GM18498 (cell line): ENCODE results near the gene TNIP1.

Experiments used
- ATAC-seq: cut with Tn5 transposase; IDR thresholded peaks from one replicate; pipeline ENCODE4 v1.9.1; 2021; ENCODE audit warnings: mild to moderate bottlenecking, moderate library complexity; ENCODE audit not compliant: unreplicated experiment

The TNIP1 gene

DNA sequence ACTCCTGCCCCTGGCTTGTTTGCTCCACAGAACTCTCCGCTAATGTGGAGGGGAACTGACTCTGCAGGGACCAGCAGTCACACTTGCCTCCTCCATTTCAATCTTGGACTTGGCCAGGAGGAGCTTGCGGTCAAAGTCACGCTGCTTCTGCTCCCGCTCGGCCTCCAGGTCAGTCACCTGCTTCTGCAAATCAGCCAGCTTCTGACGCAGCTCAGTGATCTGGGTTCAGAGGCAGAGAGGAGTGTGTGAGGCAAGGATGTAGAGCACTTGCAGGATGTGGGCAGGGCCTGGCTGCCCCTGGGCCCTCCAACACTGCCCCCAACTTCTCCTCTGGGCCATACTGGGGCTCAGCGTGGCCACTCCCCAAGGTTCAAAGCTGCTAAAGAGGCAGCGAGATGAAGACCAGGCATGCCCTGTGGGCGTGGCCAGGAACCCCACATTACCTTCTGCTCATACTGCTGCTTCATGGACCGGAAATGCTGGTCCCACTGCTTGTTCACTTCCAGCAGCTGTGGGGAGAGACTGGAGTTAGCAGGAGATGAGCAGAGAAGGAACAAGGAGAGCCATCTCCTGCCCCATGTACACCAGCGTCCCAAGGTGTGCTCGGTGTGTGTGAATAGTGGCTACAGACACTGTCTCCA, 38.3 kb downstream of the TNIP1 start:
- no peak for ATAC-seq

- no peak for ATAC-seq
Measured at GRCh38 chr5:151041577-151042268, 39.1 kb downstream of the TNIP1 start.

- ATAC-seq = no peak
Measured at GRCh38 chr5:151040211-151040747, 40.6 kb downstream of the TNIP1 start.

DNA sequence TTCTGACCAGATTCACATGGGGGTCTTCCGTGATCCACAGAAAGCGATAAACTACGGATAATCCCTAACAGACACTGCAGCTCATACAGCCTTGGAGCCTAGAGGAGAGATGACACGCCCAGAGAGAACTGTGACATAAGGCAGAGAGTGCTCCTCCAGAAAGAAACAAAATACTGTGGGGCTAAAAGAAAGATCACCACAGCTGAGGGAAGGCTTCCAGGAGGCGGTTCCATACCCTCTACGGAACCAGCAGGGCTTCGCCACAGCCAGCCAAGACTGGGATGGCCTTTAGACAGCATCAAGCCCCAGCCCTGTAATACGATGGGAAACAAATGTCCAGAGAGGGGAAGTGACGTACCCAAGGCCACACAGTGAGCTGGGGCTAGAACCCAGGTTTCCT, 41.2 kb downstream of the TNIP1 start:
- no peak for ATAC-seq

DNA sequence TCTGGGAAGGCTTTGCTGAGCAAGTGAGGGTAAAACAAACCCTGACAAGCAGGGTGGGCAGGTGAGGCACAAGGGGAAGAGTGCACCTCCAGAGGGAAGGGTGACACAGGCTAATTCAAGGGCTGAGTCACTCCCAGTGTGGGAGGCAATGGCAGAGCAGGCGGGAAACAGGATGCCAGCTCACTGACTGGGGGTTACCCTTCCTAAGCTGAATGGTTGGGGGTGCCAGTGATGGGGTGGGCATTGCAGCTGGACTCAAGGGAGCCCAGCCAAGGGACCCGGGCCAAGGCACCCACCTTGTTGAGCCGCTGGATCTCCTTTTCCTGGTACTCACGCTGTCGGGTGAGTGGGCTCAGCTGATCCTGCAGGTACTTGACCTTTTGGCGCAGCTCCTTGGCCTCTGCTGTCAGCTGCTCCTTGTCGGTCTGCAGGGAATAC, 42.0 kb downstream of the TNIP1 start:
- ATAC-seq = no peak

- ATAC-seq = no peak
Measured at GRCh38 chr5:151038412-151038745, 42.5 kb downstream of the TNIP1 start.

DNA sequence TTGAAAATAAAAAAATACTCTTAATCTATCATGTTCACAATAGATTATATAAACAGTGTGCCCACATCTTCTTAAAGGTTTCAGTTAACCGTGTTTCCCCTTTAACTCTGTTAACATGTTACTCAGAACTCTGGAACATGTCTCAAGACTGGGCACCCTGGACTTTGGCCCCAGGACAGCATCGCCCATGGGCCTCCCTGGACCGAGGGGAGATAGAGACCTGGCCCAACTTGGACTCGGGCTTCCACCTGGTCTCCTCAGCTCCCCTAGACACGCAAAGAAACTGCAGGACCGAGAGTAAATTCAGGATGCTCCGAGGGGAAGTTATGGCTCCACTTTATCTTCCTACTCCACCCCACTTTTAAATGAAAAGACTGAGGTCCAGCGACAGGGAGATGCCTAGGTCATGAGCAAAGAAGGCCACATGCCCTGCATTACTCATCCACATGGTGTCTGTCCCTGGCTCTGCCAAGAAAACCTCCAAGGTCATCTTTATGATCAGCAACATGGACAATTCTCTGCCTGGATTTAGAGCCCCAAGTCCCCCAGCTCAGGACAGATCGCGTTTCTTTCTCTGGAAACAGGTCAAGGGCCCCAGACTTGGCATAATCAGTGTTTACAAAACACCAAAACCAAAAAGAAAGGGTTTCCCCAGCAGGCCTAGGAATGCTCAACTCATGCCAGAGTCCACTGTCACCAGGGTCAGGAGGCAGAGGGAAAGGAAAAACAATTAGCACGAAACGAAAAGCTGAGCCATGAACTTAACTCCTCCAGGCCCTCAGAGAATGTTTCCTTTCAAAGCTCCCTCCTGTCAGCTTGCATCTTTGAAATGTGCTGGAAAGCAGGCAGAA, 43.0 kb downstream of the TNIP1 start:
- ATAC-seq = no peak

- no peak for ATAC-seq
Measured at GRCh38 chr5:151036556-151036955, 44.3 kb downstream of the TNIP1 start.

- no peak for ATAC-seq
Measured at GRCh38 chr5:151034422-151035379, 46.1 kb downstream of the TNIP1 start.

- ATAC-seq = no peak
Measured at GRCh38 chr5:151033217-151033934, 47.5 kb downstream of the TNIP1 start.

DNA sequence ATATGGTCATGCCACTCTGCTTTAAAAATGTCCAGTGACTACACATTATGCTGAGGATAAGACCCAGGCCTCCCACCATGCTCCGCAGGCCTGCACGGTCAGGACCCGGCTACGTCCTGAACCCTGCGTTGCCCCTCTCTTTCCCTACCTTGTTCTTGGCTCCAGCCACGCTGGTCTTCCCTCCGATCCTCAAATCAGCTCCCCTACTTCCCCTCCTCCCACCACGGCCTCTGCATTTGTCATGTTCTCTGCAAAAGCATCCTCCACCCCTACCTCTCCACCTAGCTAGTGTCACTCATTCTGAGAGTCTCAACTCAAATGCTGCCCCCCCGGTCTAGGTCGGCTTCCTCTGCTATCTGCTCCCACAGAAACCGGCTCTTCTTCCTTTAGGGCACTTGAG, 49.3 kb downstream of the TNIP1 start:
- no peak for ATAC-seq

DNA sequence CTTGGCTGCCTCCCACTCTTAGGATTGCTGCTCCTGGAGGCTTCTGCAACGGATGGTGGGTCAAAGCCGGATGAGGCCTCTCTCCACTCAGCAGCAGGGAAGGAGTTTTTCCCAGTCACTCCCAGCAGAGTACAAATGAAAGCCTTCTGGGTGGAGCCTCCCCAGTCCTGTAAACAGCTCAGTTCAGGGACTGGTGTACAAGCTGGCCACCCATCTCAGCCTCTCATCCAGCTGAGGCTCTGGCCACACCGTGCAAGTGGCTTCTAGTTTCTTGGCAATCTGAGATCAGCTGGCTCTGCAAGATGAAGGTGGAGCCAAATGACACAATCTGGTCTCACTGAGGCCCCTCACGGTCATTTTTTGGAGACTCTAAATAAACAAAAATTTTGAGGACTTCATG, 50.5 kb downstream of the TNIP1 start:
- ATAC-seq = no peak

GRCh38 chr5:151030056-151030336, 50.8 kb downstream of the TNIP1 start:
- ATAC-seq = no peak

- no peak for ATAC-seq
Measured at GRCh38 chr5:151029179-151030055, 51.4 kb downstream of the TNIP1 start.

DNA sequence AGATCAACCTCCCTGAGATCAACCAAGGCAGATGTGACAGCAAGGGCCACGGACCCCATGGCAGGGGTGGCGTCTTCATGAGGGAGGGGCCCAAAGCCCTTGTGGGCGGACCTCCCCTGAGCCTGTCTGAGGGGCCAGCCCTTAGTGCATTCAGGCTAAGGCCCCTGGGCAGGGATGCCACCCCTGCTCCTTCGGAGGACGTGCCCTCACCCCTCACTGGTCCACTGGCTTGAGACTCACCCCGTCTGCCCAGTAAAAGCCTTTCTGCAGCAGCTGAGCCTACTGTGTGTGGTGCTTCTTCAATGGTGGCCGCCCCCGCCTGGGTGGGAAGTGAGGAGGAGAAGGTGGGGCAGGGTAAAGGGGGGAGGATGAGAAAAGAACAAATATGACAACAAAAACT, 52.1 kb downstream of the TNIP1 start:
- no peak for ATAC-seq

GRCh38 chr5:151027961-151028479, 52.8 kb downstream of the TNIP1 start:
- ATAC-seq = no peak

DNA sequence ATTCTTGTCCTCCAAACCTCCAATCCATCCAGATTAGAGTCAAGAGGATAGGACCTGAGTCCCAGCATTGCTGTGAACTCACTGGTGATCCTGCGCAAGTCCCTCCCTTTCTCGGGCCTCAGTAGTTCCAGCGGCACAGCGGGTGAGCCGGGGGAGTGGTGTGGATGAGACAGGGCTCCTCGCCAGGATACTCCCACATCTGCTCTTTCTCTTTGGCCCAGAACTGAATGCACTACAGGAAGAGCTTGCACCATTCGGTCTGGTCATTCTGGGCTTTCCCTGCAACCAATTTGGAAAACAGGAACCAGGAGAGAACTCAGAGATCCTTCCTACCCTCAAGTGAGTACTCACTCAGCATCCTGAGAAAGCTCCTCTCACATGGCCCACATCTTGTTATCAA, 54.2 kb downstream of the TNIP1 start:
- ATAC-seq = no peak

GRCh38 chr5:151026088-151026487, 54.7 kb downstream of the TNIP1 start:
- no peak for ATAC-seq

- no peak for ATAC-seq
Measured at GRCh38 chr5:151025250-151025606, 55.6 kb downstream of the TNIP1 start.
